ENCODE measurements around the gene VAPB. TPM values are rescaled to one million over a fixed set of nuclear protein-coding genes. Genes with fewer than 3 reads are reported as not detected.

VAPB gene
- total RNA-seq, 2 experiments from 2014 or later, result 33.1 to 34.6 TPM

- ChIA-PET CTCF (interaction anchor here (0.6 kb wide), 1 partner anchor 256 kb away, joined by 3 read pairs; no protein-coding TSS in a partner anchor), POLR2A (no interaction called here)
Observed at GRCh38 chr20:58470336-58471192, 81.5 kb downstream of the VAPB start.

- POLR2A ChIA-PET, result no interaction called here
Observed at GRCh38 chr20:58471193-58472164, 82.5 kb downstream of the VAPB start.

GRCh38 chr20:58472273-58473018, 83.4 kb downstream of the VAPB start:
- ChIA-PET POLR2A (no interaction called here), CTCF (interaction anchor here (0.6 kb wide), 1 partner anchor 194 kb away, joined by 3 read pairs; no protein-coding TSS in a partner anchor)

More at GRCh38 chr20:58471193-58472164, 82.5 kb downstream of the VAPB start:
- CTCF ChIA-PET, result no interaction called here

- CTCF ChIA-PET, result no interaction called here
- POLR2A ChIA-PET, result no interaction called here
Observed at GRCh38 chr20:58473453-58474425, 84.7 kb downstream of the VAPB start.

- POLR2A ChIA-PET, result no interaction called here
- CTCF ChIA-PET, result no interaction called here
Observed at GRCh38 chr20:58475466-58475865, 86.4 kb downstream of the VAPB start.

GRCh38 chr20:58478141-58478805, 89.2 kb downstream of the VAPB start:
- CTCF ChIA-PET, result no interaction called here
- POLR2A ChIA-PET, result no interaction called here

- ChIA-PET CTCF (no interaction called here), POLR2A (interaction anchor here (0.6 kb wide), 1 partner anchor 19 kb away, joined by 9 read pairs; no protein-coding TSS in a partner anchor)
Observed at GRCh38 chr20:58479726-58480440, 90.9 kb downstream of the VAPB start.

- CTCF ChIA-PET, result interaction anchor here (1.1 kb wide), 1 partner anchor 11 kb away, joined by 3 read pairs; no protein-coding TSS in a partner anchor
- POLR2A ChIA-PET, result no interaction called here
Observed at GRCh38 chr20:58480551-58481336, 91.7 kb downstream of the VAPB start.

GRCh38 chr20:58481481-58482021, 92.5 kb downstream of the VAPB start:
- CTCF ChIA-PET, result interaction anchor here (1.0 to 1.1 kb wide), 2 partner anchors 10 to 169 kb away, joined by 3 to 6 read pairs; partner anchors contain the start of gene STX16
- POLR2A ChIA-PET, result no interaction called here

- ChIA-PET CTCF (interaction anchor here (1.0 kb wide), 1 partner anchor 168 kb away, joined by 6 read pairs; the partner anchor contains the start of gene STX16), POLR2A (no interaction called here)
Observed at GRCh38 chr20:58482416-58482815, 93.4 kb downstream of the VAPB start.

GRCh38 chr20:58483051-58483450, 94.0 kb downstream of the VAPB start:
- ChIA-PET POLR2A (no interaction called here), CTCF (no interaction called here)

GRCh38 chr20:58483470-58483869, 94.4 kb downstream of the VAPB start:
- POLR2A ChIA-PET, result no interaction called here
- CTCF ChIA-PET, result no interaction called here

- CTCF ChIA-PET, result no interaction called here
- POLR2A ChIA-PET, result interaction anchor here (0.6 kb wide), 1 partner anchor 176 kb away, joined by 3 read pairs; no protein-coding TSS in a partner anchor
Observed at GRCh38 chr20:58485393-58485792, 96.4 kb downstream of the VAPB start.

- ChIA-PET POLR2A (interaction anchor here (0.6 kb wide), 1 partner anchor 175 kb away, joined by 3 read pairs; no protein-coding TSS in a partner anchor), CTCF (no interaction called here)
Observed at GRCh38 chr20:58486207-58486606, 97.2 kb downstream of the VAPB start.

GRCh38 chr20:58492074-58492718, 103.2 kb downstream of the VAPB start:
- POLR2A ChIA-PET, result no interaction called here

More at GRCh38 chr20:58492074-58492718, 103.2 kb downstream of the VAPB start:
- CTCF ChIA-PET, result interaction anchor here (1.0 kb wide), 1 partner anchor 11 kb away, joined by 3 read pairs; no protein-coding TSS in a partner anchor
